ENCODE results near the gene TM9SF1.
"Not testable (repeated sequence)": the region's sequence is repeated elsewhere in the genome, so short reads cannot be mapped to it uniquely, and the experiment has no call there.

DNA sequence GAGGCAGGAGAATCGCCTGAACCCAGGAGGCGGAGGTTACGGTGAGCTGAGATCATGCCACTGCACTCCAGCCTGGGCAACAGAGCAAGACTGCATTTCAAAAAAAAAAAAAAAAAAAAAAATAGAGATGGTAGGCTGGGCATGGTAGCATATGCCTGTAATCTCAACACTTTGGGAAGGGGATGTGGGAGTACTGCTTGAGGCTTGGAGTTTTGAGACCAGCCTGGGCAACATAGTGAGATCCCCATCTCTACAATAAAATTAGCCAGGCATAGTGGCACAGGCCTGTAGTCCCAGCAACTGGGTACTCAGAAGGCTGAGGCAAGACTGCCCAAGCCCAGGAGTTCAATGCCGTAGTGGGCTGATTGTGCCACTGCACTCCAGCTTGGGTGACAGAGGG, 27.7 kb upstream of the TM9SF1 start:
- TF ChIP-seq POLR2AphosphoS5, POLR2A, EP300 (IDR thresholded peaks at IDR 0.05): not testable (repeated sequence)
- TF ChIP-seq, protein P1, sequence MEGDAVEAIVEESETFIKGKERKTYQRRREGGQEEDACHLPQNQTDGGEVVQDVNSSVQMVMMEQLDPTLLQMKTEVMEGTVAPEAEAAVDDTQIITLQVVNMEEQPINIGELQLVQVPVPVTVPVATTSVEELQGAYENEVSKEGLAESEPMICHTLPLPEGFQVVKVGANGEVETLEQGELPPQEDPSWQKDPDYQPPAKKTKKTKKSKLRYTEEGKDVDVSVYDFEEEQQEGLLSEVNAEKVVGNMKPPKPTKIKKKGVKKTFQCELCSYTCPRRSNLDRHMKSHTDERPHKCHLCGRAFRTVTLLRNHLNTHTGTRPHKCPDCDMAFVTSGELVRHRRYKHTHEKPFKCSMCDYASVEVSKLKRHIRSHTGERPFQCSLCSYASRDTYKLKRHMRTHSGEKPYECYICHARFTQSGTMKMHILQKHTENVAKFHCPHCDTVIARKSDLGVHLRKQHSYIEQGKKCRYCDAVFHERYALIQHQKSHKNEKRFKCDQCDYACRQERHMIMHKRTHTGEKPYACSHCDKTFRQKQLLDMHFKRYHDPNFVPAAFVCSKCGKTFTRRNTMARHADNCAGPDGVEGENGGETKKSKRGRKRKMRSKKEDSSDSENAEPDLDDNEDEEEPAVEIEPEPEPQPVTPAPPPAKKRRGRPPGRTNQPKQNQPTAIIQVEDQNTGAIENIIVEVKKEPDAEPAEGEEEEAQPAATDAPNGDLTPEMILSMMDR (IDR thresholded peaks at IDR 0.05): not testable (repeated sequence)

Data from upper lobe of left lung (tissue), 4 donors.